Nephron (organoid): ENCODE measurements around the gene CNR2.

Source experiments
- H3K27ac Mint-ChIP-seq, 3 experiments: 2 replicates each; pipeline ENCODE4 v1.8.0; 2020; ENCODE audit warnings: mixed read lengths in 3 of 3, mild to moderate bottlenecking in 2 of 3, moderate library complexity in 1 of 3
- H3K27me3 Mint-ChIP-seq: 2 replicates; pipeline ENCODE4 v1.8.0; 2021; ENCODE audit warnings: low read depth, mild to moderate bottlenecking, moderate library complexity, mixed read lengths
- H3K36me3 Mint-ChIP-seq: 2 replicates; pipeline ENCODE4 v1.8.0; 2020; ENCODE audit warnings: low read depth, mixed read lengths
- H3K4me1 Mint-ChIP-seq: 2 replicates; pipeline ENCODE4 v1.8.0; 2020; ENCODE audit warnings: mixed read lengths
- H3K4me3 Mint-ChIP-seq, 3 experiments: 2 replicates each; pipeline ENCODE4 v1.8.0; 2020; ENCODE audit warnings: mild to moderate bottlenecking in 3 of 3, mixed read lengths in 3 of 3, moderate library complexity in 2 of 3
- H3K9me3 Mint-ChIP-seq: 2 replicates; pipeline ENCODE4 v1.8.0; 2020; ENCODE audit warnings: mixed read lengths
- CTCF ChIP-seq, 3 experiments: fragments of 200-600 bp; sonication (generic); IDR thresholded peaks; one replicate each; pipeline ENCODE4 v1.5.0; 2021; ENCODE audit warnings: antibody characterized with exemption in 3 of 3; ENCODE audit not compliant: unreplicated experiment in 3 of 3

CNR2 gene

GRCh38 chr1:23869051-23869450 lies 44.1 kb downstream of the CNR2 start:
- no peak for TF ChIP-seq CTCF (IDR thresholded peaks at IDR 0.05; ENCODE audit: unreplicated experiment in 3 of 3)
- H3K27me3 Mint-ChIP-seq: peaks cover 43% of the 10 kb centered on the region
- no peak overlapping the region for H3K27ac Mint-ChIP-seq
- peak overlapping the region; percentile 80 to 87 (median 83) for H3K4me3 Mint-ChIP-seq
- peaks cover 21% of the 10 kb centered on the region for H3K4me1 Mint-ChIP-seq
- H3K36me3 Mint-ChIP-seq: peaks cover 6% of the 10 kb centered on the region
- no peaks in the 10 kb centered on the region for H3K9me3 Mint-ChIP-seq

- no peak overlapping the region for H3K27ac Mint-ChIP-seq
- peak in 2 of 3 experiments; percentile 25 to 40 for TF ChIP-seq CTCF (IDR thresholded peaks at IDR 0.05; ENCODE audit: unreplicated experiment in 3 of 3)
- no peaks in the 10 kb centered on the region for H3K9me3 Mint-ChIP-seq
- peak overlapping the region; percentile 80 to 87 (median 83) for H3K4me3 Mint-ChIP-seq
- H3K36me3 Mint-ChIP-seq: peaks cover 6% of the 10 kb centered on the region
- peaks cover 21% of the 10 kb centered on the region for H3K4me1 Mint-ChIP-seq
- peaks cover 43% of the 10 kb centered on the region for H3K27me3 Mint-ChIP-seq
Measured at GRCh38 chr1:23868557-23869016, 44.6 kb downstream of the CNR2 start.

- Mint-ChIP-seq H3K9me3 (no peaks in the 10 kb centered on the region), H3K4me3 (peak within 1 kb of the TSS; percentile 82 to 88 (median 87)), H3K27ac (no peak within 1 kb of the TSS), H3K36me3 (peaks cover 6% of the 10 kb centered on the region), H3K4me1 (peaks cover 21% of the 10 kb centered on the region), H3K27me3 (peaks cover 39% of the 10 kb centered on the region)
- peak; percentile 94 to 98 (median 97) for TF ChIP-seq CTCF (IDR thresholded peaks at IDR 0.05; ENCODE audit: unreplicated experiment in 3 of 3)
Measured at GRCh38 chr1:23867895-23868556, 45.1 kb downstream of the CNR2 start, which contains the start of gene FUCA1. TSS of gene FUCA1 (minus strand) at chr1:23868290. CDS start at chr1:23868286, 4 bp downstream.

GRCh38 chr1:23867542-23867894 lies 45.6 kb downstream of the CNR2 start:
- H3K4me1 Mint-ChIP-seq: peaks cover 21% of the 10 kb centered on the region
- H3K9me3 Mint-ChIP-seq: no peaks in the 10 kb centered on the region
- peaks cover 39% of the 10 kb centered on the region for H3K27me3 Mint-ChIP-seq
- H3K4me3 Mint-ChIP-seq: peak overlapping the region; percentile 82 to 88 (median 87)
- H3K36me3 Mint-ChIP-seq: peaks cover 8% of the 10 kb centered on the region
- H3K27ac Mint-ChIP-seq: no peak overlapping the region
- TF ChIP-seq CTCF (IDR thresholded peaks at IDR 0.05; ENCODE audit: unreplicated experiment in 3 of 3): no peak

GRCh38 chr1:23865543-23865930 lies 47.6 kb downstream of the CNR2 start:
- TF ChIP-seq CTCF (IDR thresholded peaks at IDR 0.05; ENCODE audit: unreplicated experiment in 3 of 3): no peak
- H3K9me3 Mint-ChIP-seq: no peaks in the 10 kb centered on the region

More at GRCh38 chr1:23865543-23865930, 47.6 kb downstream of the CNR2 start:
- Mint-ChIP-seq H3K27me3 (peaks cover 39% of the 10 kb centered on the region), H3K27ac (no peak overlapping the region), H3K4me1 (peaks cover 21% of the 10 kb centered on the region), H3K36me3 (peaks cover 19% of the 10 kb centered on the region), H3K4me3 (peak overlapping the region; percentile 50 to 80 (median 56))
